Cardiac fibroblast (primary cell): ENCODE measurements around the gene FSTL4.

Experiments used
- DNase-seq, 2 donors: peaks; one replicate each; pipeline versions ENCODE4 v3.0.0 to v3.0.0-alpha.2; 2010; ENCODE audit warnings: low read depth in 2 of 2
- H3K4me3 ChIP-seq, 2 donors: replicated peaks in 1 of 2; 1 replicate in 1 of 2; 2 replicates in 1 of 2; pipeline ENCODE4 v1.5.1; 2011; ENCODE audit warnings: low read depth in 2 of 2, low read length in 2 of 2, mild to moderate bottlenecking in 2 of 2, moderate library complexity in 1 of 2
- CTCF ChIP-seq: IDR thresholded peaks from one replicate; pipeline ENCODE4 v1.5.1; 2011; ENCODE audit warnings: low read depth, mild to moderate bottlenecking, low read length, inconsistent platforms

FSTL4 gene

GRCh38 chr5:133613184-133613583, 843 bp upstream of the FSTL4 start:
- no peak overlapping the region for H3K4me3 ChIP-seq
- DNase-seq, result no peak
- TF ChIP-seq CTCF, result no peak

GRCh38 chr5:133611357-133612248, 738 bp downstream of the FSTL4 start:
- no peak overlapping the region for H3K4me3 ChIP-seq

GRCh38 chr5:133610489-133611356, 1.6 kb downstream of the FSTL4 start:
- peak; percentile 46 for TF ChIP-seq CTCF
- peak; percentile 28 to 33 for DNase-seq
- H3K4me3 ChIP-seq, result no peak overlapping the region

More at GRCh38 chr5:133611357-133612248, 738 bp downstream of the FSTL4 start:
- no peak for DNase-seq
- no peak for TF ChIP-seq CTCF

- DNase-seq, result no peak
- H3K4me3 ChIP-seq, result no peak overlapping the region
- no peak for TF ChIP-seq CTCF
Observed at GRCh38 chr5:133607451-133607850, 4.9 kb downstream of the FSTL4 start.

GRCh38 chr5:133606835-133607234, 5.5 kb downstream of the FSTL4 start:
- TF ChIP-seq CTCF, result no peak
- DNase-seq, result no peak

GRCh38 chr5:133605323-133605722, 7.0 kb downstream of the FSTL4 start:
- no peak for DNase-seq
- TF ChIP-seq CTCF, result no peak
- H3K4me3 ChIP-seq, result no peak overlapping the region

More at GRCh38 chr5:133606835-133607234, 5.5 kb downstream of the FSTL4 start:
- no peak overlapping the region for H3K4me3 ChIP-seq
